HepG2 (cell line): Measurements from ENCODE around the gene ARFGEF3. TPM values are rescaled to one million over a fixed set of nuclear protein-coding genes. Genes with fewer than 3 reads are reported as not detected.

Experiments used
- ATAC-seq: fragments of 200-7000 bp; cut with Tn5 transposase; 3 replicates; pipeline ENCODE4 v1.9.1; 2020; ENCODE audit warnings: mild to moderate bottlenecking, moderate library complexity
- BruUV-seq: library from RNA; stranded (reverse); fragments of 400-500 nt; replicated peaks from 2 replicates; lab custom pipeline; 2021; lab: Mats Ljungman, UMichigan
- CTCF ChIA-PET: fragments of 300-600 bp; formaldehyde crosslinking; extraction: SDS; loops from one replicate; lab custom pipeline; 2021; ENCODE audit warnings: low total read pairs, inconsistent platforms, low intra/inter-chr PET ratio; lab: Yijun Ruan, JAX
- POLR2A ChIA-PET: fragments of 350-600 bp; sonication (Branson Sonifier 250); formaldehyde crosslinking; loops from one replicate; lab custom pipeline; 2020; ENCODE audit warnings: antibody characterized with exemption, inconsistent platforms; lab: Yijun Ruan, JAX
- DNase-seq: peaks from one replicate; pipeline ENCODE4 v3.0.0-alpha.2; 2015; ENCODE audit warnings: low spot score
- FAIRE-seq: peaks from 3 replicates; lab custom pipeline; 2011; peaks lifted over from hg19 to GRCh38; lab: Jason Lieb, UNC
- H2AFZ ChIP-seq: one replicate; pipeline ENCODE4 v1.6.1; 2011; ENCODE audit warnings: low read length, inconsistent platforms
- H3K27ac ChIP-seq: fragments of 300-600 bp; 3 replicates; pipeline ENCODE4 v1.8.0; 2011; ENCODE audit warnings: mixed run types, mild to moderate bottlenecking, mixed read lengths, low read length, inconsistent platforms; ENCODE audit not compliant: insufficient read depth; ENCODE audit errors: extremely low read length
- H3K27me3 ChIP-seq, 2 experiments: fragments of 200-600 bp in 1 of 2; 2 replicates in 1 of 2; 3 replicates in 1 of 2; pipeline versions ENCODE4 v1.6.0 to v1.8.0; 2011; ENCODE audit warnings: low read length in 2 of 2, mild to moderate bottlenecking in 2 of 2, moderate library complexity in 2 of 2, inconsistent platforms in 1 of 2; ENCODE audit not compliant: insufficient read depth in 2 of 2, control insufficient read depth in 1 of 2
- H3K36me3 ChIP-seq, 2 experiments: fragments of 200-600 bp in 1 of 2; replicated peaks in 1 of 2; 2 replicates in 1 of 2; 3 replicates in 1 of 2; pipeline versions ENCODE4 v1.5.1 to v1.8.0; 2011; ENCODE audit warnings: low read length in 2 of 2, inconsistent platforms in 1 of 2; ENCODE audit not compliant: insufficient read depth in 2 of 2, control insufficient read depth in 1 of 2
- H3K4me1 ChIP-seq: 2 replicates; pipeline ENCODE4 v1.5.1; 2012; ENCODE audit warnings: low read length, inconsistent platforms; ENCODE audit not compliant: insufficient read depth
- H3K4me2 ChIP-seq: 2 replicates; pipeline ENCODE4 v1.6.0; 2011; ENCODE audit warnings: low read depth, low read length, inconsistent platforms
- H3K4me3 ChIP-seq, 3 experiments: fragments of 200-600 bp in 1 of 3; sonication (generic), shearing (Covaris generic) in 1 of 3; replicated peaks in 1 of 3; 2 replicates each; pipeline ENCODE4 v1.5.1; 2011 to 2016; ENCODE audit warnings: low read length in 3 of 3, inconsistent platforms in 2 of 3, low read depth in 2 of 3, mild to moderate bottlenecking in 2 of 3, control low read depth in 1 of 3, mixed read lengths in 1 of 3; ENCODE audit not compliant: insufficient read depth in 1 of 3
- H3K79me2 ChIP-seq: one replicate; pipeline ENCODE4 v1.6.1; 2011; ENCODE audit warnings: low read length, inconsistent platforms; ENCODE audit not compliant: insufficient read depth
- H3K9ac ChIP-seq: 2 replicates; pipeline ENCODE4 v1.6.0; 2011; ENCODE audit warnings: mild to moderate bottlenecking, low read depth, low read length, inconsistent platforms; ENCODE audit not compliant: insufficient read depth
- H3K9me3 ChIP-seq: 2 replicates; pipeline ENCODE4 v1.5.1; 2012; ENCODE audit warnings: mild to moderate bottlenecking, low read length
- H4K20me1 ChIP-seq: 2 replicates; pipeline ENCODE4 v1.6.0; 2011; ENCODE audit warnings: inconsistent platforms, mild to moderate bottlenecking, low read length, moderate library complexity; ENCODE audit not compliant: insufficient read depth
- BCL6 ChIP-seq: IDR thresholded peaks from 2 replicates; pipeline ENCODE4 v1.6.1; 2016; ENCODE audit warnings: missing genetic modification reagents, missing compliant biosample characterization
- FOXO1 ChIP-seq: sonication (generic); formaldehyde crosslinking; IDR thresholded peaks from 2 replicates; pipeline ENCODE4 v1.4.0; 2020; ENCODE audit warnings: missing genetic modification reagents
- FOXP1 ChIP-seq, 2 experiments: fragments of 450-650 bp in 1 of 2; IDR thresholded peaks; 2 replicates each; pipeline ENCODE4 v1.6.1; 2017 to 2018; ENCODE audit warnings: antibody characterized with exemption in 1 of 2
- HNF1A ChIP-seq, 2 experiments: sonication (generic) in 1 of 2; formaldehyde crosslinking in 1 of 2; IDR thresholded peaks; 2 replicates each; pipeline versions ENCODE4 v1.4.0 to v1.6.1; 2016 to 2020; ENCODE audit warnings: borderline replicate concordance in 1 of 2, low read depth in 1 of 2, mild to moderate bottlenecking in 1 of 2, missing genetic modification reagents in 1 of 2
- HNF4G ChIP-seq, 2 experiments: sonication (generic) in 1 of 2; formaldehyde crosslinking in 1 of 2; IDR thresholded peaks; 2 replicates each; pipeline versions ENCODE4 v1.4.0 to v1.6.1; 2011 to 2020; ENCODE audit warnings: borderline replicate concordance in 2 of 2, low read depth in 2 of 2, mild to moderate bottlenecking in 2 of 2, low read length in 1 of 2, missing genetic modification reagents in 1 of 2, moderate library complexity in 1 of 2
- MBD4 ChIP-seq: IDR thresholded peaks from 2 replicates; pipeline ENCODE4 v1.6.1; 2012; ENCODE audit warnings: low read length, inconsistent platforms, borderline replicate concordance
- MED8 ChIP-seq: sonication (generic); formaldehyde crosslinking; IDR thresholded peaks from 2 replicates; pipeline ENCODE4 v1.8.1; 2023; ENCODE audit warnings: mild to moderate bottlenecking, missing genetic modification reagents; ENCODE audit not compliant: insufficient replicate concordance
- MIER3 ChIP-seq: IDR thresholded peaks from 2 replicates; pipeline ENCODE4 v1.6.1; 2016; ENCODE audit warnings: missing compliant biosample characterization, borderline replicate concordance
- ZFP1 ChIP-seq: IDR thresholded peaks from 2 replicates; pipeline ENCODE4 v1.6.1; 2016
- ZKSCAN8 ChIP-seq: IDR thresholded peaks from 2 replicates; pipeline ENCODE4 v1.6.1; 2016; ENCODE audit warnings: borderline replicate concordance, missing genetic modification reagents, missing compliant biosample characterization
- ZNF510 ChIP-seq: sonication (generic); formaldehyde crosslinking; IDR thresholded peaks from 2 replicates; pipeline ENCODE4 v1.4.0; 2020; ENCODE audit warnings: low read depth, mild to moderate bottlenecking, missing genetic modification reagents
- ZNF543 ChIP-seq: sonication (generic); formaldehyde crosslinking; IDR thresholded peaks from 2 replicates; pipeline ENCODE4 v1.4.0; 2020; ENCODE audit warnings: mild to moderate bottlenecking, missing genetic modification reagents
- ZNF646 ChIP-seq: sonication (generic); formaldehyde crosslinking; IDR thresholded peaks from 2 replicates; pipeline ENCODE4 v1.9.0; 2021; ENCODE audit warnings: mild to moderate bottlenecking, missing genetic modification reagents
- ZSCAN31 ChIP-seq: sonication (generic); formaldehyde crosslinking; IDR thresholded peaks from 2 replicates; pipeline ENCODE4 v1.5.0; 2020; ENCODE audit warnings: low read depth, mild to moderate bottlenecking, missing genetic modification reagents
- WGBS: methylation state at CpG from one replicate; pipeline ENCODE4 v1.1.6; 2017; ENCODE audit warnings: low lambda C conversion rate; 5-methylcytosine and 5-hydroxymethylcytosine counted together
- in situ Hi-C: cut with HindIII; loops from 2 replicates; pipeline ENCODE4 v1.10.0; 2017; ENCODE audit warnings: low pct_unique_long_range_greater_than_20kb; ENCODE audit not compliant: extremely low pct_ligation_motif_present
- intact Hi-C: fragments of 100-400 bp; cut with micrococcal nuclease; formaldehyde crosslinking; loops from one replicate; pipeline ENCODE4 v1.10.0; 2022; ENCODE audit not compliant: unreplicated experiment
- polyA plus RNA-seq, 8 experiments: library from polyadenylated mRNA; depleted of rRNA in 3 of 8; stranded (reverse) in 7 of 8; unstranded in 1 of 8; fragments of >200 nt; fragmentation: Illumina TruSeq in 4 of 8; extraction: Trizol in 4 of 8; gene quantifications; 2 replicates each; pipeline versions ENCODE4 v1.2.1 to v1.2.3, GENCODE V29; 2011 to 2016; ENCODE audit warnings: low read depth in 4 of 8, missing spikeins in 1 of 8, mixed read lengths in 1 of 8; ENCODE audit not compliant: insufficient read depth in 1 of 8
- total RNA-seq, 5 experiments: library from RNA; depleted of rRNA; stranded (reverse); fragments of >200 nt; fragmentation: Illumina TruSeq; extraction: Trizol; gene quantifications; 2 replicates each; pipeline ENCODE4 v1.2.3, GENCODE V29; 2016; ENCODE audit warnings: low read depth in 1 of 5

Gene ARFGEF3
- total and polyA plus RNA-seq, 2 of the 13 experiments (the other 11 are each of a cell fraction or from before 2014, with no cell fraction given): 0.60 to 2.6 TPM

GRCh38 chr6:138248878-138249277 lies 87.1 kb downstream of the ARFGEF3 start:
- in situ Hi-C loops (no loop called here), intact Hi-C loops (no loop called here)
- WGBS: 4% methylated on average over 1 of the region's 1 CpG
- no peaks in the 10 kb centered on the region for H3K36me3 ChIP-seq
- H3K79me2 ChIP-seq: no peaks in the 10 kb centered on the region
- POLR2A ChIA-PET: no interaction called here
- no peak overlapping the region for H3K9ac ChIP-seq
- no peak overlapping the region for H3K27ac ChIP-seq
- ATAC-seq (peak; percentile 94), DNase-seq (peak; percentile 76), FAIRE-seq (peak; percentile 50)
- no peak overlapping the region for H3K4me2 ChIP-seq
- H3K4me3 ChIP-seq: no peak overlapping the region
- peaks cover 18% of the 10 kb centered on the region for H3K4me1 ChIP-seq
- no peak overlapping the region for H2AFZ ChIP-seq
- no peaks in the 10 kb centered on the region for H3K9me3 ChIP-seq
- CTCF ChIA-PET: no interaction called here
- no peaks in the 10 kb centered on the region for H3K27me3 ChIP-seq
- no peaks in the 10 kb centered on the region for H4K20me1 ChIP-seq
- no TSS peak for BruUV-seq
- TF ChIP-seq ZNF646 (CRISPR knock-in tag): no peak; the same call in 1 of the 2 replicates
- no peak for TF ChIP-seq ZNF510 (CRISPR knock-in tag)
- TF ChIP-seq HNF4G (IDR thresholded peaks at IDR 0.05; ENCODE audit: borderline replicate concordance, low read depth, low read length): no peak
- peak; percentile 45; the same call in 1 of the 2 replicates for TF ChIP-seq HNF4G (CRISPR knock-in tag; IDR thresholded peaks at IDR 0.05; ENCODE audit: borderline replicate concordance, low read depth)
- no peak for TF ChIP-seq ZNF543 (CRISPR knock-in tag)
- TF ChIP-seq MBD4: peak; percentile 81; the same call in 1 of the 2 replicates
- no peak for TF ChIP-seq MED8
- no peak for TF ChIP-seq FOXP1 (IDR thresholded peaks at IDR 0.05)
- TF ChIP-seq FOXP1 (CRISPR knock-in tag; IDR thresholded peaks at IDR 0.05): peak; percentile 97
- TF ChIP-seq ZKSCAN8 (CRISPR knock-in tag): peak; percentile 82; the same call in 1 of the 2 replicates
- 0 out of 2 replicates have a peak, but pooled peaks have one; percentile 45 for TF ChIP-seq ZFP1
- TF ChIP-seq ZSCAN31 (CRISPR knock-in tag): no peak
- TF ChIP-seq BCL6 (CRISPR knock-in tag): peak; percentile 100
- peak; percentile 68; the same call in 1 of the 2 replicates for TF ChIP-seq MIER3 (CRISPR knock-in tag)
- peak; percentile 73; the same call in 1 of the 2 replicates for TF ChIP-seq HNF1A (IDR thresholded peaks at IDR 0.05; ENCODE audit: low read depth)
- peak; percentile 70; the same call in 1 of the 2 replicates for TF ChIP-seq HNF1A (CRISPR knock-in tag; IDR thresholded peaks at IDR 0.05; ENCODE audit: borderline replicate concordance)
- peak; percentile 73; the same call in 1 of the 2 replicates for TF ChIP-seq FOXO1 (CRISPR knock-in tag)
